ENCODE measurements around the gene CAMK4.
"Not testable (repeated sequence)": the region's sequence is repeated elsewhere in the genome, so short reads cannot be mapped to it uniquely, and the experiment has no call there.

CAMK4 gene

DNA sequence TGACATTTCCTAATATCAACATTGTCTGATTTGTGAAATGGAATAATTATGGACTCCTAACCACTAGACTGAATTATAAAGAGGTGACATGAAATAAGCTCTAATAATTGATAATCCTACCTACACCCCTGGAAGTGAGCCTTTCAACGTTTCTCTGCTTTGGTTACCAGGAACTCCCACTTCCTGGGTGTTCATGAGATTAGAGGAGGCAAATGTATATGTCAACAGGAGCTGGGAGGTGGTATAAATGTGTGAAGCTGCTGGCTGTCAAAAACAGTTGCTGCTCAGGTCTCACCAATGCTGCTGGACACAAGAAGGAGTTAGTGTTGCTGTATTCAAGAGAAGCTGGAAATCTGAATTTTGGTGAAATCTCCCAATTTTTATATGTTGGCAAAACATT lies 96.8 kb downstream of the CAMK4 start:
- no peak for DNase-seq

DNA sequence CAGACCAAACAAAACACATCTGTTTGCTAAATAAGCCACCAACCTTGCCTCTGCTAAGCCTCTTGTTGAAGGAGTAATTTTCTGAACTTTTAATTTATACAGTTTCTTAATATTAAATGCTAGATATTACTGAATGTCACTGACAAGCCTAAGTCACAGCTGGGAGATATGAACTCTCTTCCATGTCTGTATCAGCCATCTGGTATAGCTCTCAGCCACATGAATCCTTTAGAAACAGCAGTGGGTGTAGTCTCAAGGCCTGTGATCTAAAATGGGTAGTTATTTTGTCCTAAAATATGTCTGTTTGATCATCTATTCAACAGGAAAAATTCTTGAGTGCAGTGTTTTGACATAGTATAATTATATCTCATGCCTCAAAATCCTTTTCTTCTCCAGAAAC lies 97.2 kb downstream of the CAMK4 start:
- no peak for DNase-seq

DNA sequence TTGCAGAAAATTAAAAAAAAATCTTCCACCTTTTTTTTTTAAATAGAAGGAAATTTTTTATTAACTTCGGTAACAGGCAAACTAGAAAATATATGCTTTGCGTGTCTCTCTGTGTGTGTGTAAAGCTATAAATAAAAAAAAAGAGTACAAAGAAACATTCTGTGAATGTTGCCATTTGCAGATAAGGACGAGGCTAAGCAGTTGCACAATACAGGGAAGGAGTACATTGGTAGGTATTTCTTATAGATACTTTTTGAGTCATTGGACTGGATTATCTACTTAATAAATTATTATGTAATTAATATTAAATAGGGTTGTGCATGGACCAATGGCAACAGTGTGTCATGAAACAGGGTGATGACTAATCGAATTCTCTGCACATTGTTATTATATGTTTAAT lies 102.4 kb downstream of the CAMK4 start:
- no peak for DNase-seq

DNA sequence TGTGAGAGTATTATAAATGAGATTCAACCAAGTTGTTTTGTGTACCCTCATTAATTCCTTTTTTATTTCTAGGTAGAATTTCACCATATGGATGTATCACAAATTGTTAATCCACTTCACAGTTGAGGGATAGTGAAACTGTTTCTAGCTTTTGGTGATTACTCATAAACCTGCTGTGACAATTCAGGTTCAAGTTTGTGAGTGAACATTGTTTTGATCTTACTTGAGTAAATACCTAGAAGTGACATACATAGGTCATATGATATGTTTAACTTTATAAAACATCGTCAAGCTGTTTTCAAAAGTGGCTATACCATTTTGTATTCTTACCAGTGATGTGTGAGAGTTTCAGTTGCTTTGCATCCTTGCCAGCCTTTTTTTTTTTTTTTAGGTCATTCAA lies 112.9 kb downstream of the CAMK4 start:
- DNase-seq: no peak

DNA sequence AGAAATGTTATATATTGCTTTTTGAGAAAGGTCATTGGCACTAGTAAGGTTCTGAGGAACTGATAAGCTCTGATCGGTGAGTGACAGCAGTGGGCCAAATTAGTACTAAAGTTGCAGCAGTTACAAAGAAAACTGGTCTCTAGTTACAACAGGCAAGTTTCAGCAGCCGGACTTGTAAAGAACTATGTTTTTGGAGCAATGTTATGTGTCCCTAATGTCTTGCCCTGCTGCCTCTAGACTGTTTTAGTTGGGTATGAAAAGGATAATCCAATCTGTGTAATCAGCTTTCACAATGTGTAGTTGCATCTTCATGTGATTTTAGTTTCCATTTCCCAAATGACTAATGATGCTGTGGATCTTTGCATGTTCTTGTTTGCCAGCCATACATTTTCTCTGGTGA lies 113.5 kb downstream of the CAMK4 start:
- no peak for DNase-seq

DNA sequence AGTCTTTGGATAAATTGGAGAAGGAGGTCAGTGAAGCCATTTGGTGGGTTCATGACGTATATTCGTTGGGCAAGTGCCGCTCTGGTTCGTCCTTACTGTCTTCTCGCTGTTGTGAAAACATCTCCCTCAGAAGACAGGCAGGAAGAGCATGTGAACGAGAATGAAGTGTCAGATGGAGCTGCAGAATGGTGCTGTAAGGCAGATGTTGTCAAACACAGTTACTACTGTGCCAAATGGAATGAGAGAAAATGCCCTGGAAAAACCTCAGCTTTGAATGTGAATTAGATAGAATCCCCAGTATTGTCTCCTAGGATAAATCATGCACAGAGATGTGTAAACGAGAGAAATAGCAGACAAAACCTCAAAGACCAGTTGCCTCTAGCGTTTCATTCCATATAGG lies 121.5 kb downstream of the CAMK4 start:
- DNase-seq: no peak

DNA sequence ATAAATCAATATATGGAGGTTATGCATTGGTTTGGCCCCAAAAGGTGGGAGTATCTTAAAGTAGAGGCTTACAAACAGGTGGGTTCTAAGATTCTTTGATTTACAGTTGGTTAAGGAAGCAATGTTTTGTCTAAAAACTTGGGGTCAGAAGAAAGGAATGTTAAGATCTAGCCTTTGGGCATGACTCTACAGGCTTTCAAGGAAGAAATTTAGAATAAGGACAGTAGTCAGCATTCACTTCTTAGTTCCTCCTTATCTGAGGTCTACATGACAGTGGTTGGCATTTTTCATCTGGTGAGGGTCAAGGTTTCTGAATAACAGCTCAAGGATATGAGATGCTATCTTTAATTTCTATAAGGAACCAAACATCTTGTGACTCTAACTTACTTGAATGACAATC lies 122.8 kb downstream of the CAMK4 start:
- DNase-seq: no peak

DNA sequence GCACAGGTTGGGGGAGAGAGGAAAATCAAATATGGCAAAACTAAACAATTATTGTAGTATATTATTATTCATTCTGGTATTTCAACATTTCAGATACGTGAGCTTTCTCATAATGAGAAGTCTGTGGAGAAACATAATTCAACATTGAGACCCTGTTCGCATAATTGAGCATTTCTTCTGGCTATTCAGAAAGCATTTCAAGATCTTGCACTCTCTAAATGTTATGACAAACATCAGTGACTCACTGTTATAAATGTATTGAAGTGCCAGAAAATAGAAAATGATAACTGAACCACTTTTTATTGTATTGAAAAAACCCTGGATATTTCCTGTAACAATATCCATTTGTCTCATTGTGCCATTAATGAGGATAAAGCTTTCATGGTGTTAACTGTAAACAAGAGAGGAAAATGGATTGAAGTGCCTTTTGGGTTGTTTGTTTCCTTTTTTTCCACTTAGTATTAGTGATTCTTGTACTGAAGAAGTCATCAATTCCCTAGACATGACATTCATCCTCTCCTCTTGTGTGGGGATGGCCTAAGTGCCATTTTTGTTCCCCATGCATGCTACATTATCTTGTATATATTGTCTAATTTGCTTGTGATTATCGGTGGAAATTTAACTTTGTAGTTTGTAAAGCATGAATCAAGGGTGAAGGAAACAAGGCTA lies 124.6 kb downstream of the CAMK4 start:
- no peak for DNase-seq

DNA sequence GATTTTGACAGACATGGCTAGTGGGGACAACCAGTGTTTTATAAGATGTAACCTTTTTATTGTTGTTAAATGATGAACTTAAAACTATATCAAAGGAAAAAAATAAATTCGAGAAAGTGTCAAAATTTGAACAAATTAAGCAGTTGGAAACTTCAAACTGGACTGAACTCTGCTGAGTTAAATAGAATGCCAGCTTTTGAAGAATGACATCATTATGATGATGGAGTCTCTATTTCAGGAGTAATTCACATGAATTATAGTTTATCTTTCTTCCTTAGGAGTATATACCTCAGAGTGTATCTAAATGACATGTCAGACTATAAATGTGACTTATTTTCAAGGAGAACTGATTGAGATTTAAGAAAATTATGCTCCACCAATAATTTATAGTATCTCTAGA lies 125.2 kb downstream of the CAMK4 start:
- DNase-seq: no peak

DNA sequence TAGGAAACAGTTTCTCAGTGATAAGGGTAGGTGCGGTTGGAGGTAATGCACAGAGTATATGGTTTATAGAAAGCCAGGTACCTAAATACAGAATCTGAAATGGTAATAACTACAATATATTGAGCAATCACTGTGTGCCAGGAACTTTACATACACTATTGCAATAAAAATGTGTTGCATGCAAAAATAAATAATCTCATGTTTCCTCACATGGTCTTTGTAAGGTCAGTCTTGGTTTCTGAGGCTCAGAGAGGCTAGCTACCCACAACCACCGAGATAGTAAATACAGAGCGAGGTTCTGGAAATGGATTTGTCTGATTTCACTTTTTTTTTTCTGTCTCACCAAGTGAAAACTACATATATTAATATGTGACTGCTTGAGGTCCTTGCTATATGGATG lies 128.9 kb downstream of the CAMK4 start:
- no peak for DNase-seq

DNA sequence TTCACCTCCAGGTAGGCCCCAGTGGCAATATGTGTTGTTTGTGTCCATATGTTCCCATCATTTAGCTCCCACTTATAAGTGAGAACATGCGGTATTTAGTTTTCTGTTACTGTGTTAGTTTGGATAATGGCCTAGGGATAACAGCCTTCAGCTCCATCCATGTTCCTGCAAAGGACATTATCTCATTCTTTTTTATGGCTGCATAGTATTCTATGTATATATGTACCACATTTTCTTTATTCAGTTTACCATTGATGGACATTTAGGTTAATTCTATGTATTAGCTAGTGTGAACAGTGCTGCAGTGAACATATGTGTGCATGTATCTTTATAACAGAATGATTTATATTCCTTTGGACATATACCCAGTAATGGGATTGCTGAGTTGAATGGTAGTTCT lies 134.5 kb downstream of the CAMK4 start:
- DNase-seq: not testable (repeated sequence)

DNA sequence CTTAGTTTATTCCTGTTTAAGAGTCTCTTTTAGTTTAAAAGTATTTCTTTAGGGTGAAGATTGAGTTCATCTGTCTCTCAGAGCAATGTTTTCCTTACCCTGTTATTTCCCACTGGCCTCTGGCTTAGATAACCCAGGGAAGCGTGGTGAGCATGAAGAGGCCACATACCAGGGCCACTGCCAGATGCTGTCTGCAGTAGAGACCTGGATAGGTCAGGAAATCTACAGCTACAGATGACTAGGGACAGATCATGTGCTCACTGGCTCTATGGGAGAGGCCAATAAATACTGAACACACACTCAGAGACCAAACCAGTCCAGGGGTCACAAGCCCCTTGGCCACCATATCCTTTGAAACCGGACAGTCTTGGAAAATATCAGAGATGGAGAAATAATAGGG lies 136.0 kb downstream of the CAMK4 start:
- DNase-seq: no peak

DNA sequence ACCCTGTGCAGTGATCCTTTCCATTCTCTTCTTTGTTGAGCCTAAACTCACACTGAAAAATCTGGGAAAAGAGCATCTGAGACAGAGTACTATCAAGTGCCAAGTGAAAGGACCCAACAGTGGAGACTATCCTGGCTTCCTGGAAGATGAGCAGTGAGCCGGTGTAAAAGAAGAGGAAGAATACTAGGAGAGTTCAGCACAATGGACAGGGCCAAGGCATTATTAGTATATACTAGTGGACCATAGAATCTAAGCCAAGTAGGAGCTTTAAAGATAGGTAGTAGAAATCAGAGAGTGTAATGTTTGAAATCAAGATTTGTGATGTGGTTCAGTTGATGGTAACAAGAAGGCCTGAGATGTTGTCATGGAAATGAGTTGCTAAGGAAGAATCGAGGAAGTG lies 140.8 kb downstream of the CAMK4 start:
- peak; percentile 41 to 55 for DNase-seq

DNA sequence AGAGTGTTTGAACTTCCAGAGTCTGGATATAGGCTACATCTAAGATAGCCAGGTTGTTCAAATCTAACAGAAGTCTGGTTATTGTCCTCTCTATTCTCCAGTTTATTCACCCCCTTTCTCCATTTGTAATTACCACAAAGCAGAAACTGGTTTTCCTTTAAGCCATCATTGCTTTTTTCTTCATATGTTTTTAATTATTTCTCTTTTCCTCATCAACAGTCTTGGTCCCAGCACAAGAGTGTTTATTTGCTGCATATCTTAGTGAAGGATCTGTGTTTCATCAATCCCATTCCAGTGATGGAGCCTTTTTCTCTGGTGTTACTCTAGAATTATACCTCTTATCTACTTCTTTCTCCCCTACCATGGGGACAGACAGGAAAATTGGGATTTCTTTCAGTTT lies 142.2 kb downstream of the CAMK4 start:
- no peak for DNase-seq

DNA sequence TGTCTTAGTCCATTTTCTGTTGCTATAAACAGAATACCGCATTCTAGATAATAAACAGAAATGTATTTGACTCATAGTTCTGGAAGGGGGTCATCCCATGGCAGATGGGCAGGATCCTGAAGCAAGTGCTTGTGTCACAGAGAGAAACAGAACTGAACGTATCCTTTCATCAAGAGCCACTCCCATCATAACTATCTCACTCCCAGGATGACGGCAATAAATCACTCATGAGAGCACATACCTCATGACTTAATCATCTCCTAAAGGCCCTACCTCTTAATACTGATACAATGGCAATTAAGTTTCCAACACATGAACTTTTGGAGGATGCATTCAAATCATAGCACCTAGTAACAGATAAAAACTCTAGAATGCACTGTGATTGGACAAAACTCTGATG lies 142.9 kb downstream of the CAMK4 start:
- no peak for DNase-seq

DNA sequence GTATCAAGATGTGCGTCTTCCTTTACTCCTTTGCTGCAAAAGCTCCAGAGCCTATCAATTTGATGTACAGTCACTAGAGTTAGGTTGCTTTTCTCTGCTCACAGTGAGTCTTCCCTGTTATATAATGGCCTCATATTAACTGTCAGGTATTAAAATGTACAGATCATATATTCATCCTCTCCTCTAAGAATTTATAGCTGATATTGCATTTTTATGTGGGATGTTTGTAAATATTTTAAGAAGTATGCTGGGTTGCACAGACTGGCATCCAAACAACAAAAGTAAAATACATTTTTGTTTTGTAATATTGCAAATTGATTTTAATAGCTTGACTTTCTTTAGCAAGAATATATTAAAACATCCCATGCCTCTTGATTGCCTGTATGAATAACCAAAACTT lies 148.6 kb downstream of the CAMK4 start:
- DNase-seq: no peak

DNA sequence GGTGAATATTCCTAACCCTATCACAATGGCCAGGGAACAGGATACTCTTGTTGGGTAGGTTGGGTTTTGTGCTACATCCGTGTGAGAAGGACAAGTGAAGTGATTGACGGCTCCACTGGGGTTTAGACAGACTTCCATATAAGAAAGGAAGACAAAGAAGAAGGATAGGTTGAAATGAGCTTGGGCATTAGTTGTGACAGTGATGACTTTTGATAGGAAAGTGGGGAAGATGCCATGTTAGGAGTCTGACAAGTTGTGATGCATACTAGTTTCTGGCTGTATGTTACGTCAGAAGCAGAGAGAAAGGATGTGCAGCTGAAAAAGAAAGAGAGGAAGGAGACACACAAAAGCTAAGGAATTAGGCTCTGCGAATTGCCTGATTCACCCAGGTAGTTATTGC lies 150.2 kb downstream of the CAMK4 start:
- DNase-seq: no peak

DNA sequence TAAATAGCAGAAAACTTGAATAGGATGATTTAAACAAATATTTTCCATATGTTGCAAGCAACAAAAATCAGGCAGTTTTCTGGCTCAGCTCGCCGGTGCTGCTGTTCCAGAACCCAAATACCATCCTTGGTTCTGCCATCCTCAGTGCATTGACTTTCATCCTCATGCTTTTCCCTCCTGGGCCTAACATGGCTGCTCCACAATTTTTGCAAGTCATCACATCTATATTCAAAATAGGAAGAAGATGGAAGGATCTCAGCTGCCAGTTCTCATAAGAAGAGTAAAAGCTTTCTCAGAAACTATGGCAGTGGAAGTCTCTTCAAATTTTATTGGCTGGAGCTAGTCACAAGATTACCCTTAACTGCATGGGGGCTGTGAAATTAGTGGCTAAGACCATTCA lies 151.5 kb downstream of the CAMK4 start:
- DNase-seq: no peak

DNA sequence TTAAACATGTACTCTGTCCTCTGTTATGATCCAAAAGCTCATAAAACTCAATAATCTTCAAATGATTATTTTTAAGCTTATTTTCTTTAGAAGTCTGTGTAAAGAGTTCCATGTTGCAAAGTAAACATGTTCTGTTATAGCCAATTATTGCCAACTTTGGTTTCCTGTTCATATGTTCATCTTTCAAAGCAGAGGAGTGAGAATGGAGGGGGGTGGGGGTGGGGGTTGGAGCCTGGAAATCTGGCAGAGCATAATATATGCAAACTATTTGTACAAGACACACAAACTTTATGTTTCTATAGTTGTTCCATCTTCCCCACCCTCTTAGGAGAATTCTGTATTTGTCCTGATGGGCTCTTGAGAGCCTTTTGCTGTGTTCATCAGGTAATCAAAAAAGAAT lies 153.1 kb downstream of the CAMK4 start:
- no peak for DNase-seq

DNA sequence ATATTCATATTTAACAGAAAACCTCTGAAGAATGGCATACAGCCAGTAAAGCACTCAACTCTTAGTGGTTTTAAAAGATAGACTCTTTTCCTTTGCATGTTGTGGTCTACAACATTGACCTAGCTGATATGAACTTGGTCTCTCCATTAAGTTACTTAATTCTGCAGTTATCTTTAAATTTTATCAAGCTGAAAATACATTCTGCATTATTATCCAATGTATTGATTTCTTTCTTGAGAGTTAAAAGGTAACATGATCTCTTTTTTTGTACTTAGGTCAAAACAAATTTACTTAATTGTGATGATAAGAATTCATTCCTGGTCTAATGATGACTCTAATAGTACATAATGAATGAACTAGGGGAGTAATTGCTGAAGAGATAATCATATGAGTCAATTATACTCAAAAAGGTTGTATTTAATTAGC lies 155.2 kb downstream of the CAMK4 start:
- no peak for DNase-seq

DNA sequence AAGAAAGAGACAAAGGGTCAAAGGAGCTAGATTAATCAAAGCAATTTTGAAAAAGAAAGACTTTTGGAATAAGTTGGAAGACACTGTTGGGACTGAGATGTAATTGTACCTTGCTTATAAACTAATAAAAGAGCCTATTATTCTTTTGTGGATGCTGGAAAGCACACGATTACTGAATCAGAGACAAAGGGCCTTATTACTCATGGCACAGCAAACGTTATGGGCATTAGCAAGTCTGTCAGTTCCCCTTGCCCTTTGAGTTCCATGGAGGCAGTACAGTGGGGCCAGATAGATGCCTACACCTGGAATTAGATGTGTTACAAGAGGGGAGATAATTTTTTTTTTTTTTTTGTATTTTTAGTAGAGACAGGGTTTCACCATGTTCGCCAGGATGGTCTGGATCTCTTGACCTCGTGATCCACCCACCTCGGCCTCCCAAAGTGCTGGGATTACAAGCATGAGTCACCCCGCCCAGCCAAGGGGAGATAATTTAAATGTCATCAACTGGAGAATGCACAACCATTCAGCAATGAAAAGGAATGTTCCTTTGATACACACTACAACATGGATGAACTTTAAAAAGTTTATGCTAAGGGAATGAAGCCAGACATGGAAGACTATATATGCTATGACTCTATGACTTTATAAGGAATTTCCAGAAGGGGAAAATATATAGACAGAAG lies 159.2 kb downstream of the CAMK4 start:
- DNase-seq: no peak

DNA sequence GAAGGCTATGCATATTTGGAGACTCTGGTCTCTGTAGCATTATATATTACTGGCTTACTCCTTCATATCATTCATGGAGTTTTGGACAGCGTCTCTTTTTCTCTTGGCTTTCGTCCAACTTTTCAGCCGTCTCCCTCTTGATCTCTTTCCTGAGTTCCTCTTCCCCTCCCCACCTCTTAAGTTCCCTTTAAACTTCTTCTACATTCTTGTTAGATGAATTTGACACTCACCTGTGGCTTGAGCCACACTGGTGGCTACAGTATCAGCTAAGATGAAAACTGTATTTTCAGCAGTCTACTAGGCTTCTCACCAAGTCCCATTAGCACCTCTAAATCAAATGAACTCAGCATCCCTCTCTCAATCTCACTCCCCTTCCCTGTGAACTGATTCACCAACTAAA lies 160.0 kb downstream of the CAMK4 start:
- peak in 1 of 2 experiments; percentile 19 for DNase-seq

DNA sequence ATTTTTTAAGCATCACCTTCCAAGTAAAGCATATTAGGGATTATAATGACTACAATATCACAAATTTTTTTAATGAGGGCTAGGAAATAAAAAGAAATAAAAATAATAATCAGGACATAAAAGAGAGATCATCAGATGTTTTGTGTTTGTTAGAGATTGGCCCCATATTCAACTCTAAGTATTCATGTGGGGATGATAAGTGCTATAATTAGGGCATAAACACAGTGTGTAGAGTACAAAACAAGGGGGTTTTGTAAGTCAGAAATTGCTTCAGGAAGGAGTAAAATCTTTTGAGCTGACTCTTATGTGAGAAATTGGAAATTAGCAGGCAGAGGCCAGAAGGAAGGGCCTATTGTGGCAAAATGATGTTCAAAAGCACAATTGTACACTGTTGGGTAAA lies 160.9 kb downstream of the CAMK4 start:
- no peak for DNase-seq

DNA sequence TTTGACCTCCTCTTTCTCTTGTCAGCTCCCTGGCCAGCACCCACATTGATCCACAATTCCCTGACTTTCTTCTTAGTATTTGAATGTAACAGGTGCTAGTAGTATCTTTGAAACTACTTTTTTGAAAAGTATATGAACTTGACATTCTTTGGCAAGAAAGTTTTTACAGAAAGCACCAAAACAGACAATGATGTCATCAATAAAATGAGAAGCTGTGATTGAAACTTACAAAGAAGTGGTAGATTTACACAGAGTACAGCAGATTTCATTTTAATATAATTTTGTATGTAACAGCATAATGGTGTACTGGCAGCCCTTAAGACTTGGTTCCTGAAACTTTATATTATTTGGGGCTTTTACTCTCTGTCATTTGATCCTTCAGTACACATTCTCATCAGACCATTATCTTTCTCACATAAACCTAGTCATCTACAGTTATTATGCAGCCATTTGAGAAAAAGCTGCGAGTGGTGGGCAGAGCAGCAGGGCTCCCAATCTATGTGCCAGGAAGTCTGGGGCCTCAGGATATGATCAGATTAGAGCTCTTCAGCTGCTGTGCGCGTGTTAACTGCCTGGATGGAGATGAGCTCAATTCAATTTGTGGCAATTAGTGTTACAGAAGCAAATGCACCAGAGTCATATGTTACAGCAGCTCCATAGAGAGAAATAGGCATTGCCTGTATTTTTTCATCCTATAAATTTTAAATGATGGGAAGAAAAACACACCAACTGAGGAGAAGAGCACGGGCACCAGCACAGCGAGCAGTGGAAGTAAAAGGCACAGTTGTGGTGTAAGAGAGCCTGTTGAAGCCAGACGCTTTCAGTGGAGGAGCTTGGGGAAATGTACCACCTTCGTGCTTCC lies 162.0 kb downstream of the CAMK4 start:
- DNase-seq: no peak
